Left lung (tissue), 10 donors: Measurements from ENCODE around the gene MTHFD1L. TPM values are rescaled to one million over a fixed set of nuclear protein-coding genes. Genes with fewer than 3 reads are reported as not detected.

Experiments used
- ATAC-seq: fragments of 200-7000 bp; cut with Tn5 transposase; one replicate; pipeline ENCODE4 v1.9.1; 2020; ENCODE audit warnings: moderate library complexity
- DNase-seq, 4 donors: peaks; one replicate each; pipeline ENCODE4 v3.0.0-alpha.2; 2013 to 2020
- H3K27ac ChIP-seq, 2 donors: fragments of 200-600 bp; sonication (generic) in 1 of 2; one replicate each; pipeline versions ENCODE4 v1.5.0 to v1.8.0; 2020 to 2021
- H3K27me3 ChIP-seq, 2 donors: fragments of 200-600 bp; sonication (generic) in 1 of 2; one replicate each; pipeline versions ENCODE4 v1.5.0 to v1.8.0; 2020 to 2021
- H3K36me3 ChIP-seq, 2 donors: fragments of 200-600 bp; sonication (generic) in 1 of 2; one replicate each; pipeline versions ENCODE4 v1.5.0 to v1.8.0; 2020 to 2021
- H3K4me1 ChIP-seq, 2 donors: fragments of 200-600 bp; one replicate each; pipeline ENCODE4 v1.8.0; 2021
- H3K4me3 ChIP-seq, 2 donors: fragments of 200-600 bp; sonication (generic) in 1 of 2; one replicate each; pipeline versions ENCODE4 v1.5.0 to v1.8.0; 2020 to 2021; ENCODE audit warnings: mild to moderate bottlenecking in 1 of 2
- H3K9me3 ChIP-seq, 2 donors: fragments of 200-600 bp; sonication (generic) in 1 of 2; one replicate each; pipeline versions ENCODE4 v1.5.0 to v1.8.0; 2020 to 2021
- intact Hi-C, 2 donors: fragments of 100-400 bp; cut with DNase I; formaldehyde crosslinking; loops; one replicate each; pipeline versions ENCODE4 v1.11.2 to v1.14.2; 2022
- polyA plus RNA-seq, 6 donors: library from polyadenylated mRNA; unstranded; fragments of 120-200 nt; gene quantifications; one replicate each; pipeline ENCODE4 v1.2.1, GENCODE V29; 2013; ENCODE audit not compliant: insufficient read length in 6 of 6
- total RNA-seq, 2 donors: library from RNA; stranded (reverse); fragmentation: NEBNext Ultra II Directional; extraction: Animal tissue kit (Norgen Biotek cat#: 25700); gene quantifications; one replicate each; pipeline ENCODE4 v1.2.1, GENCODE V29; 2021
- TF ChIP-seq, protein P1 (sequence below), 2 donors: fragments of 200-600 bp; sonication (generic) in 1 of 2; IDR thresholded peaks; one replicate each; pipeline versions ENCODE4 v1.5.0 to v1.8.0; 2021; ENCODE audit warnings: antibody characterized with exemption in 2 of 2
- donor health status: DM: no; HTN: yes; CAD: no.
- donor health status: DM: no; HTN: no; CAD: no.

The MTHFD1L gene
- total and polyA plus RNA-seq, 8 donors = 11.9 to 38.2 (median 16.0) TPM

DNA sequence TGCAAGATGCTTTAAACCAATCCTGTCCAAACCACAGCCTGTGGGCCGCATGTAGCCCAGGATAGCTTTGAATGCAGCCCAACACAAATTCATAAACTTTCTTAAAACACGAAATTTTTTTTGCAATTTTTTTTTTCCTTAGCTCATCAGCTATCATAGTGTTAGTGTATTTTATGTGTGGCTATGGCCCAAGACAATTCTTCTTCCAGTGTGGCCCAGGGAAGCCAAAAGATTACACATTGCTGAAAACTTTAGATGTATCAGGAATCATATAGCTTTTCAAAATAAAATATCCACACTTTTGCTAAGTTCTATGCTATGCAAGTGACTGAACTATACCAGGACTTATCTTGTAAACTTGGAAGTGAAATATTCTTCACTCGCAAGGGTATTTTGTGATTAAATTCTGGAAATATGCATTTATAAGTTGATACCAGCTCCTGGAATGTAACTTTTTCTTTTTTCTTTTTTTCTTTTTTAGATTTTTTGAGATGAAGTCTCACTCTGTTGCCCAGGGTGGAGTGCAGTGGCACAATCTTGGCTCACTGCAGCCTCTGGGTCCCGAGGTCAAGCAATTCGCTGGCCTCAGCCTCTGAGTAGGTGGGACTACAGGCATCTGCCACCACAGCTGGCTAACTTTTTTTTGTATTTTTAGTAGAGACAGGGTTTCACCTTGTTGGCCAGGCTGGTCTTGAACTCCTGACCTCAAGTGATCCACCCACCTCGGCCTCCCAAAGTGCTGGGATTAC, 49.8 kb downstream of the MTHFD1L start:
- Histone ChIP-seq H3K36me3 (peaks cover 0 to 34% of the 10 kb centered on the region in 2 donors), H3K4me3 (no peak overlapping the region), H3K9me3 (no peaks in the 10 kb centered on the region), H3K27ac (peak overlapping the region in 1 of 2 donors; percentile 53), H3K4me1 (no peaks in the 10 kb centered on the region), H3K27me3 (no peaks in the 10 kb centered on the region)
- DNase-seq (no peak), ATAC-seq (peak; percentile 25)
- intact Hi-C loops = no loop called here
- TF ChIP-seq, protein P1, sequence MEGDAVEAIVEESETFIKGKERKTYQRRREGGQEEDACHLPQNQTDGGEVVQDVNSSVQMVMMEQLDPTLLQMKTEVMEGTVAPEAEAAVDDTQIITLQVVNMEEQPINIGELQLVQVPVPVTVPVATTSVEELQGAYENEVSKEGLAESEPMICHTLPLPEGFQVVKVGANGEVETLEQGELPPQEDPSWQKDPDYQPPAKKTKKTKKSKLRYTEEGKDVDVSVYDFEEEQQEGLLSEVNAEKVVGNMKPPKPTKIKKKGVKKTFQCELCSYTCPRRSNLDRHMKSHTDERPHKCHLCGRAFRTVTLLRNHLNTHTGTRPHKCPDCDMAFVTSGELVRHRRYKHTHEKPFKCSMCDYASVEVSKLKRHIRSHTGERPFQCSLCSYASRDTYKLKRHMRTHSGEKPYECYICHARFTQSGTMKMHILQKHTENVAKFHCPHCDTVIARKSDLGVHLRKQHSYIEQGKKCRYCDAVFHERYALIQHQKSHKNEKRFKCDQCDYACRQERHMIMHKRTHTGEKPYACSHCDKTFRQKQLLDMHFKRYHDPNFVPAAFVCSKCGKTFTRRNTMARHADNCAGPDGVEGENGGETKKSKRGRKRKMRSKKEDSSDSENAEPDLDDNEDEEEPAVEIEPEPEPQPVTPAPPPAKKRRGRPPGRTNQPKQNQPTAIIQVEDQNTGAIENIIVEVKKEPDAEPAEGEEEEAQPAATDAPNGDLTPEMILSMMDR (IDR thresholded peaks at IDR 0.05) = no peak

DNA sequence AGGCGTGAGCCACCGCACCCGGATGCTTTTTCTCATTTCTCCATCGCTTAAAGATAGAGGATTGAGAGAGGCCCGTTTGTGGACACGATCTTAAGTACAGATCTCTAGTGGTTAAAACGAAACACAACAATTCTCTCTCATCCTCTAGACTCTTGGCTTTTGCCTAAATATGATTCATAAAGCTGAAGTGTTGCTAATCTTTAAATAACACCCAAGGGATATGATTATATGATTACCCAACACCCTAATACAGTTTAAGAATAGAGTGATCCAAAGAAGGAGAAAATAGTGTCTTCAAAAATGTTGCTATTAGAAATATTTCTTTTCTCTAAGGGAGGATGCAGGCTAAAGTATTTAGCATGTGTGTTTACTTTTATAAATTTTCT, 50.4 kb downstream of the MTHFD1L start:
- ATAC-seq = peak; percentile 58
- peak overlapping the region in 1 of 2 donors; percentile 53 for H3K27ac ChIP-seq
- H3K4me3 ChIP-seq = no peak overlapping the region
- no peaks in the 10 kb centered on the region for H3K9me3 ChIP-seq
- intact Hi-C loops = no loop called here
- no peaks in the 10 kb centered on the region for H3K27me3 ChIP-seq
- no peaks in the 10 kb centered on the region for H3K4me1 ChIP-seq
- TF ChIP-seq, protein P1 (IDR thresholded peaks at IDR 0.05) = no peak
- no peak for DNase-seq
- peaks cover 0 to 39% of the 10 kb centered on the region in 2 donors for H3K36me3 ChIP-seq

DNA sequence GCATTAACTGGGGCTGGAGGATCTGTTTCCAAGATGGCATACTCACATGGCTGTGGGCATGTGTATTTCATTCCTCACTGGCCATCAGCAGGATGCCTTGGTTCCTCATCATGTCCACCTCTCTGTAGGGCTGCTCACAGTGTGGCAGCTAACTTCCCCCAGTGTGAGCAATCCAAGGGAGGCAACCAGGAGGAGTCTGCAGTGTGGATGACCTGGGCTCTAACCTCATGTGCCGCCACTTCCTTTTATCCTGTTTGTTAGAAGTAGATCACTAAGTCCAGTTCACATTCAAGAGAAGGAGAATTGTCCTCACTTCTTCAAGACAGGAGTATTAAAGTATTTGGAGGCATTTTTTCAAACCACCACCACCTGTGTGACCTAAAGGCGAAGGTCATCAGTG, 54.4 kb downstream of the MTHFD1L start:
- H3K27ac ChIP-seq = no peak overlapping the region
- intact Hi-C loops = no loop called here

DNA sequence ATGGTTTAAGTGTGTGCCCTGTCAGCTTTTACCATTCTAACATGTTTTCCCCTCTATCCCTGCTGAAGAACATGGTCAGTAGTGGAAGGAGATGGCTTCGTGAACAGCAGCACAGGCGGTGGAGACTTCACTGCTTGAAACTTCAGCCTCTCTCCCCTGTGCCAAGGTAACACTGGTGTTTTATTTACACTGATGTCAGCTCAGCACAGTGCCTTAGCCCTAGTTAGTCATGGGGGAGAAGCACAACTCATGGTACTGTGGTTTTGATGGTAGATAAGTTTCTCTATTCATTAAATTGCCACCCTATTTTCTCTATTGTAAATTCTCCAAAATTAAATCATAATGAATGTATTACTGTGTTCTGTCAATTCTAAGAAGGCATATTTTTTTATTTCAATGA, 56.6 kb downstream of the MTHFD1L start:
- Histone ChIP-seq H3K4me1 (peaks cover 0 to 6% of the 10 kb centered on the region in 2 donors), H3K9me3 (no peaks in the 10 kb centered on the region), H3K4me3 (no peak overlapping the region), H3K36me3 (peaks cover 0 to 48% of the 10 kb centered on the region in 2 donors), H3K27ac (no peak overlapping the region), H3K27me3 (no peaks in the 10 kb centered on the region)
- DNase-seq (no peak), ATAC-seq (no peak)
- TF ChIP-seq, protein P1 (IDR thresholded peaks at IDR 0.05) = no peak
- intact Hi-C loops = no loop called here

More for the DNA sequence above, 54.4 kb downstream of the MTHFD1L start:
- H3K9me3 ChIP-seq = no peaks in the 10 kb centered on the region
- H3K4me3 ChIP-seq = no peak overlapping the region
- no peak for DNase-seq
- peaks cover 0 to 45% of the 10 kb centered on the region in 2 donors for H3K36me3 ChIP-seq
- ATAC-seq = no peak
- TF ChIP-seq, protein P1 (IDR thresholded peaks at IDR 0.05) = no peak
- no peaks in the 10 kb centered on the region for H3K27me3 ChIP-seq
- H3K4me1 ChIP-seq = peaks cover 0 to under 1% of the 10 kb centered on the region in 2 donors

DNA sequence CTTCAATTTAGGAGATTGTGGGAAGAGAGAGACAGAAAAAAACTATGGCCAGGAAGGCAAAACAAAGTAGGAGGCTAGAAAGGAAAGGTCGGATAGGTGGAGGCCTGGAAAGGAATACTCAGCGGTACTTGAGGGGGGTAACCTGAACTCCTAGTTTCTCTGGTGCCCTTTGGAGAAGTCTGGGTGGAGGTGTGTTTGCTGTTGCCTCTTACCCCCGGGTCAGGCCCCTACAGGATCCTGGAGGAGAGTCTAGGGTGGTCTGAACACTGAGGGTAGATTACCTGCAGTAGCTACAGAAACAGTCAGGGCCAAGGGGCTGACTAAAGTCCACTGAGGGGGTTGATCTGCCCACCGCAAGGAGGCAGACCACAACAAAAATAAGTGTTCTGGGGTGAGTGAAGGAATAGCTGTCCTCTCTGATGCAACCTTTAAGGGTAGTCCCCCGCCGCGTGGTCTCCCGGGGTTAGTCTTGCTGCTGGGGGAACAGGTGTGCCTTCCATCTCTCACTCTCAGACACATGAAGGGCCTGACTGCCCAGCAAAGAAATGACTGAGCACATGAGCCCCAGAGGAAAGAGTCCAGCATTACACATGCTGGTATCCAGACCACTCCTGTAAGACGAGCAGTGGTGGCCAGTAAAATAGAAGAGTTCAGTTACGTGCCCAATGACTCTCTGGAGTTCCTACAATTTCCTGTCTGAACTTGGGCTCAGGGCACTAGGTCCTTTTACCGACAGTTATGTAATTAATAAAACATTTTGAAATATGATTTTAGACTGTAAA, 59.5 kb downstream of the MTHFD1L start:
- H3K27me3 ChIP-seq = no peaks in the 10 kb centered on the region
- DNase-seq = no peak
- intact Hi-C loops = no loop called here

More for the DNA sequence above, 59.5 kb downstream of the MTHFD1L start:
- Histone ChIP-seq H3K27ac (no peak overlapping the region), H3K36me3 (peaks cover 0 to 29% of the 10 kb centered on the region in 2 donors), H3K4me3 (no peak overlapping the region), H3K4me1 (peaks cover 0 to 6% of the 10 kb centered on the region in 2 donors), H3K9me3 (no peaks in the 10 kb centered on the region)
- TF ChIP-seq, protein P1 (IDR thresholded peaks at IDR 0.05) = no peak
- ATAC-seq = peak; percentile 60
